MCF 10A (cell line): ENCODE results near the gene ETNPPL. TPM values are rescaled to one million over a fixed set of nuclear protein-coding genes. Genes with fewer than 3 reads are reported as not detected.

Experiments
- BruUV-seq: library from RNA; stranded (reverse); fragments of 400-500 nt; replicated peaks from 2 replicates; lab custom pipeline; 2021; lab: Mats Ljungman, UMichigan
- CTCF ChIA-PET: fragments of 300-600 bp; sonication (Branson Sonifier 250); formaldehyde crosslinking; extraction: SDS; loops from one replicate; lab custom pipeline; 2021; ENCODE audit warnings: antibody characterized with exemption, inconsistent platforms; lab: Yijun Ruan, JAX
- POLR2A ChIA-PET: fragments of 300-600, 350-650 bp; sonication (Branson Sonifier 250); formaldehyde crosslinking; extraction: SDS; loops from one replicate; lab custom pipeline; 2020; ENCODE audit warnings: antibody characterized with exemption, inconsistent platforms; lab: Yijun Ruan, JAX
- DNase-seq: peaks from one replicate; pipeline ENCODE4 v3.0.0-alpha.2; 2018; ENCODE audit not compliant: unreplicated experiment
- H3K27ac Mint-ChIP-seq: one replicate; pipeline ENCODE4 v1.8.0; 2022; ENCODE audit warnings: mild to moderate bottlenecking, low read depth, mixed read lengths; ENCODE audit not compliant: unreplicated experiment
- H3K27me3 Mint-ChIP-seq: one replicate; pipeline ENCODE4 v1.8.0; 2022; ENCODE audit warnings: mixed read lengths; ENCODE audit not compliant: insufficient read depth, unreplicated experiment
- H3K36me3 Mint-ChIP-seq: one replicate; pipeline ENCODE4 v1.8.0; 2022; ENCODE audit warnings: mild to moderate bottlenecking, moderate library complexity, mixed read lengths; ENCODE audit not compliant: insufficient read depth, unreplicated experiment
- H3K4me1 Mint-ChIP-seq: one replicate; pipeline ENCODE4 v1.8.0; 2022; ENCODE audit warnings: mixed read lengths; ENCODE audit not compliant: insufficient read depth, unreplicated experiment
- H3K4me3 Mint-ChIP-seq: one replicate; pipeline ENCODE4 v1.8.0; 2022; ENCODE audit warnings: mild to moderate bottlenecking, moderate library complexity, mixed read lengths; ENCODE audit not compliant: unreplicated experiment
- H3K9me3 Mint-ChIP-seq: one replicate; pipeline ENCODE4 v1.8.0; 2022; ENCODE audit warnings: mixed read lengths; ENCODE audit not compliant: unreplicated experiment
- intact Hi-C: fragments of 100-400 bp; cut with micrococcal nuclease; formaldehyde crosslinking; loops from 2 replicates; pipeline ENCODE4 v1.14.1; 2022
- total RNA-seq: library from RNA; stranded (reverse); gene quantifications from 2 replicates; pipeline ENCODE4 v1.2.3, GENCODE V29; 2022
- TF ChIP-seq, protein P1 (sequence below): fragments of 200-600 bp; IDR thresholded peaks from one replicate; pipeline ENCODE4 v1.8.0; 2022; ENCODE audit warnings: antibody characterized with exemption, mild to moderate bottlenecking; ENCODE audit not compliant: unreplicated experiment

ETNPPL gene
- total RNA-seq, 1 experiment from 2014 or later = not detected

DNA sequence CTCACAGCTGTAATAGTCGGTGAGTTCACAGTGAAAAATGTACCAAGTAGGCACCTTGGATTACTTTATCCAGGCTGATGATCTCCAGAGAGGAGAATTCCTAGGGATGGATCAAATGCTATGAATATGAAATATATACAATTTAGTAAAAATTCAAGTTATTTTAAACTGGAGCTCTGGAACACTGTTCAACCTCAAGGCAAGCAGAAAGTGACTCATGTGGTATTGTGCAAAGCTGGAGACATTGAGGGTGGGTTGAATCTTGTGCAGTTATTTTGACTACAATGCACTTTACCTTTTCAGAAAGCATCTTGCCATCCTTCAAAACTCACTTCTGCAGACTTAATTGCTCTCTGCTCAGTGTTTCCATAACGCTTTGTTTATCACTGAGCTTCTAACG, 69.0 kb downstream of the ETNPPL start:
- DNase-seq = peak; percentile 32
- H3K27ac Mint-ChIP-seq = no peak overlapping the region
- intact Hi-C loops = no loop called here
- no peaks in the 10 kb centered on the region for H3K27me3 Mint-ChIP-seq
- TF ChIP-seq, protein P1, sequence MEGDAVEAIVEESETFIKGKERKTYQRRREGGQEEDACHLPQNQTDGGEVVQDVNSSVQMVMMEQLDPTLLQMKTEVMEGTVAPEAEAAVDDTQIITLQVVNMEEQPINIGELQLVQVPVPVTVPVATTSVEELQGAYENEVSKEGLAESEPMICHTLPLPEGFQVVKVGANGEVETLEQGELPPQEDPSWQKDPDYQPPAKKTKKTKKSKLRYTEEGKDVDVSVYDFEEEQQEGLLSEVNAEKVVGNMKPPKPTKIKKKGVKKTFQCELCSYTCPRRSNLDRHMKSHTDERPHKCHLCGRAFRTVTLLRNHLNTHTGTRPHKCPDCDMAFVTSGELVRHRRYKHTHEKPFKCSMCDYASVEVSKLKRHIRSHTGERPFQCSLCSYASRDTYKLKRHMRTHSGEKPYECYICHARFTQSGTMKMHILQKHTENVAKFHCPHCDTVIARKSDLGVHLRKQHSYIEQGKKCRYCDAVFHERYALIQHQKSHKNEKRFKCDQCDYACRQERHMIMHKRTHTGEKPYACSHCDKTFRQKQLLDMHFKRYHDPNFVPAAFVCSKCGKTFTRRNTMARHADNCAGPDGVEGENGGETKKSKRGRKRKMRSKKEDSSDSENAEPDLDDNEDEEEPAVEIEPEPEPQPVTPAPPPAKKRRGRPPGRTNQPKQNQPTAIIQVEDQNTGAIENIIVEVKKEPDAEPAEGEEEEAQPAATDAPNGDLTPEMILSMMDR = no peak
- POLR2A ChIA-PET = interaction anchor here (0.8 kb wide), 1 partner anchor 68 kb away, joined by 3 read pairs; no protein-coding TSS in a partner anchor
- CTCF ChIA-PET = interaction anchor here (0.5 to 1.4 kb wide), 5 partner anchors 10 to 790 kb away, joined by 3 to 5 read pairs (median 3); no protein-coding TSS in a partner anchor
- no peaks in the 10 kb centered on the region for H3K9me3 Mint-ChIP-seq
- no peaks in the 10 kb centered on the region for H3K36me3 Mint-ChIP-seq
- BruUV-seq = no TSS peak
- no peak overlapping the region for H3K4me3 Mint-ChIP-seq
- peaks cover 4% of the 10 kb centered on the region for H3K4me1 Mint-ChIP-seq

DNA sequence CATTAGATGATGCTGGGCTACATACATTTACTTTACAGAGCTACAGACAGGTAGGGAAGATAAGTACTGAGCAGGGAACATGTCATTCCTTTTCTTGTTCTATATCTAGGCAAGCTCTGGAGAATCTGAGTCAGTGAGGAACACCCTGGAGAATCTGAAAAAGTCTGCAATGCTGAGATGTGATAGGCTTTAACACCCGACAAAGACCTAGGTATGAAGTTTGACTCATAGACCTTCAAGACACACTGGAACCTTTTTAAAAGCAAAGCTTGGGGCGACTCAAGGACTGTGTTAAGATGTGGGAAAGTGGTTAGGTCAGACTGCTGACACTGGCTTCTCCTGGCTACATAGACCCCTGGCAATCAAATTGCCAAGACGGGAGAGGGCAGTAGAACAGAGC, 69.6 kb downstream of the ETNPPL start:
- no peaks in the 10 kb centered on the region for H3K36me3 Mint-ChIP-seq
- TF ChIP-seq, protein P1 = no peak
- no peaks in the 10 kb centered on the region for H3K27me3 Mint-ChIP-seq
- intact Hi-C loops = no loop called here
- no TSS peak for BruUV-seq
- no peak overlapping the region for H3K27ac Mint-ChIP-seq
- DNase-seq = no peak
- H3K9me3 Mint-ChIP-seq = no peaks in the 10 kb centered on the region
- peaks cover 4% of the 10 kb centered on the region for H3K4me1 Mint-ChIP-seq
- ChIA-PET CTCF (interaction anchor here (1.1 to 1.4 kb wide), 2 partner anchors 9 to 713 kb away, joined by 3 to 5 read pairs; no protein-coding TSS in a partner anchor), POLR2A (interaction anchor here (0.8 kb wide), 1 partner anchor 68 kb away, joined by 3 read pairs; no protein-coding TSS in a partner anchor)
- no peak overlapping the region for H3K4me3 Mint-ChIP-seq

Other genes with a start within 250 kb of the ETNPPL start
- 1,508 and 1,646 TPM in 2 replicates for gene RPL34, start 142.5 kb downstream of the ETNPPL start, total RNA-seq
- gene OSTC, start 112.5 kb downstream of the ETNPPL start, total RNA-seq = 175 and 214 TPM in 2 replicates